K562 (cell line): ENCODE results near the gene CLCN4.

Source experiments
- HMG20A ChIP-seq: fragments of 450-650 bp; formaldehyde crosslinking; conservative IDR thresholded peaks from 2 replicates; pipeline ENCODE4 v1.4.0; 2020; ENCODE audit warnings: mild to moderate bottlenecking, mixed read lengths
- ZBTB2 ChIP-seq: fragments of 450-650 bp; IDR thresholded peaks from 2 replicates; pipeline ENCODE4 v1.6.1; 2016; ENCODE audit warnings: antibody characterized with exemption
- ZNF445 ChIP-seq: fragments of 250-450 bp; sonication (Bioruptor Pico); IDR thresholded peaks from 2 replicates; pipeline ENCODE4 v1.4.0; 2020; ENCODE audit warnings: low read depth, mild to moderate bottlenecking, moderate library complexity

- TF ChIP-seq ZBTB2 (no peak), HMG20A (CRISPR knock-in tag) (no peak), ZNF445 (CRISPR knock-in tag) (no peak)
Measured at GRCh38 chrX:10221651-10222050, 64.9 kb downstream of the CLCN4 start.
